AG04450 (cell line): ENCODE measurements around the gene TAF7. TPM values are rescaled to one million over a fixed set of nuclear protein-coding genes. Genes with fewer than 3 reads are reported as not detected.
A peak's percentile ranks its signal among the peaks of the same experiment; 100 is the strongest.

ENCODE experiments used
- CTCF ChIA-PET: fragments of 300-600, 350-600 bp; formaldehyde crosslinking; extraction: SDS; loops from one replicate; lab custom pipeline; 2022; ENCODE audit warnings: antibody characterized with exemption, inconsistent platforms; lab: Charles Lee
- POLR2A ChIA-PET: fragments of 350-600 bp; formaldehyde crosslinking; extraction: SDS; loops from one replicate; lab custom pipeline; 2021; ENCODE audit warnings: antibody characterized with exemption, inconsistent platforms; lab: Yijun Ruan, JAX
- DNase-seq: peaks from one replicate; pipeline ENCODE4 v3.0.0-alpha.2; 2011; ENCODE audit warnings: low read depth, low spot score
- H3K27ac ChIP-seq: one replicate; pipeline ENCODE4 v1.5.1; 2012; ENCODE audit warnings: low read depth, low read length, control low read depth
- H3K27me3 ChIP-seq: one replicate; pipeline ENCODE4 v1.6.0; 2012; ENCODE audit warnings: low read length; ENCODE audit not compliant: control insufficient read depth, insufficient read depth
- H3K4me3 ChIP-seq: 2 replicates; pipeline ENCODE4 v1.5.1; 2011; ENCODE audit warnings: mild to moderate bottlenecking, low read depth, low read length, control low read depth
- H3K9me3 ChIP-seq: 2 replicates; pipeline ENCODE4 v1.5.1; 2012; ENCODE audit warnings: low read length; ENCODE audit not compliant: control insufficient read depth, insufficient read depth
- polyA plus RNA-seq: library from polyadenylated mRNA; depleted of rRNA; stranded (reverse); fragments of >200 nt; gene quantifications from 2 replicates; pipeline ENCODE4 v1.2.3, GENCODE V29; 2011
- TF ChIP-seq, protein P1 (sequence below): IDR thresholded peaks from 2 replicates; pipeline ENCODE4 v1.5.1; 2011; ENCODE audit warnings: low read depth, low read length, control low read depth, inconsistent platforms

The TAF7 gene
- polyA plus RNA-seq, 1 experiment: 71.0 TPM

DNA sequence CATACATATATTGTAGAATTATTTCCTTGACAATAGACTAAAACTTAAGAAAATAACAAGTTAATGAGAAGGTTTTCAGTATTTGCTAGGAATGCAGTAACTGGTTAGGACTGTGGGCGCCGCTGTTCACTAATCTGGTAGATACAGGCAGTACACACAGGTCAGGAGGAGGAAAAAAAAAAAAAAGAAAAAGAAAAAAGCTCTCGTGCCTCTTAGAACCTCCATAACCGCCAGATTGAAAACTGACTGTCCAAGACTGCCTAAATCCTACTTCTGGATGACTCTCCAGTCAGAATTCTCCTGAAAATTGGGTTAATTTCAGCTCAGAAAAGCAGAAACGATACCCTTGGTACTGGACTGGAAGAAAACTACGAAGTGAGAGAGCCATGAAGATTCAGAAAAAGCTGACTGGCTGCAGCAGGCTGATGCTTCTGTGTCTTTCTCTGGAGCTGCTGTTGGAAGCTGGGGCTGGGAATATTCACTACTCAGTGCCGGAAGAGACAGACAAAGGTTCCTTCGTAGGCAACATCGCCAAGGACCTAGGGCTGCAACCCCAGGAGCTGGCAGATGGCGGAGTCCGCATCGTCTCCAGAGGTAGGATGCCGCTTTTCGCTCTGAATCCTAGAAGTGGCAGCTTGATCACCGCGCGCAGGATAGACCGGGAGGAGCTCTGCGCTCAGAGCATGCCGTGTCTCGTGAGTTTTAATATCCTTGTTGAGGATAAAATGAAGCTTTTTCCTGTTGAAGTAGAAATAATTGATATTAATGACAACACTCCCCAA, 9.9 kb upstream of the TAF7 start, which contains the start of gene PCDHGA1:
Gene PCDHGA1 (plus strand): TSS at position 216 of the 782 bp plus-strand sequence.
- ChIA-PET CTCF (interaction anchor here (0.6 to 8.5 kb wide), 22 partner anchors 9 to 237 kb away, joined by 3 to 133 read pairs (median 5); partner anchors contain the start of genes PCDHGA10, PCDHGA2, PCDHGA3 and PCDHGA5), POLR2A (interaction anchor here (1.6 kb wide), 1 partner anchor 10 kb away, joined by 12 read pairs; the partner anchor contains the start of gene TAF7)
- no peak for DNase-seq
- Histone ChIP-seq H3K27ac (no peak within 1 kb of the TSS), H3K9me3 (peaks cover 44% of the 10 kb centered on the region), H3K27me3 (peaks cover 7% of the 10 kb centered on the region), H3K4me3 (peak within 1 kb of the TSS; percentile 31)
- TF ChIP-seq, protein P1, sequence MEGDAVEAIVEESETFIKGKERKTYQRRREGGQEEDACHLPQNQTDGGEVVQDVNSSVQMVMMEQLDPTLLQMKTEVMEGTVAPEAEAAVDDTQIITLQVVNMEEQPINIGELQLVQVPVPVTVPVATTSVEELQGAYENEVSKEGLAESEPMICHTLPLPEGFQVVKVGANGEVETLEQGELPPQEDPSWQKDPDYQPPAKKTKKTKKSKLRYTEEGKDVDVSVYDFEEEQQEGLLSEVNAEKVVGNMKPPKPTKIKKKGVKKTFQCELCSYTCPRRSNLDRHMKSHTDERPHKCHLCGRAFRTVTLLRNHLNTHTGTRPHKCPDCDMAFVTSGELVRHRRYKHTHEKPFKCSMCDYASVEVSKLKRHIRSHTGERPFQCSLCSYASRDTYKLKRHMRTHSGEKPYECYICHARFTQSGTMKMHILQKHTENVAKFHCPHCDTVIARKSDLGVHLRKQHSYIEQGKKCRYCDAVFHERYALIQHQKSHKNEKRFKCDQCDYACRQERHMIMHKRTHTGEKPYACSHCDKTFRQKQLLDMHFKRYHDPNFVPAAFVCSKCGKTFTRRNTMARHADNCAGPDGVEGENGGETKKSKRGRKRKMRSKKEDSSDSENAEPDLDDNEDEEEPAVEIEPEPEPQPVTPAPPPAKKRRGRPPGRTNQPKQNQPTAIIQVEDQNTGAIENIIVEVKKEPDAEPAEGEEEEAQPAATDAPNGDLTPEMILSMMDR: peak; percentile 51

DNA sequence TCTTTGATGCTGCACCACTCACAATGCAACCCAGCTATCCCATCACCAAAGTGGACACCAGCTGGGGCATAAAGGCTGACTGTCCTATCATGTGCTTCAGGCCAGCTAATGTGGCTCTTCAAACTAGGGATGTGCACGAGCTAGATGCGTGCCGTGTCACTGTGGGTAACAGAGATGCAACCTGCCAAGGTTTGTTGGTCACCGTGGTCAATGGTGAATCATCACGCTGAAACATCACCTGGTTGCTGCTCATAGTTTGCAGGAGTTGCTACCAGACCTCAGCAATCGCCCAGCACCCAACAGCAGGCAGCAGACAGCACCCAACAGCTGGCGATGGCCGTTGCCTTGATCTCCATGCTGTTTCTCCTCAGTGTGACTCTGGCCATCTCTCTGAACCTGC, 7.6 kb upstream of the TAF7 start:
- Histone ChIP-seq H3K27me3 (peaks cover 7% of the 10 kb centered on the region), H3K9me3 (peaks cover 39% of the 10 kb centered on the region), H3K4me3 (no peak overlapping the region), H3K27ac (no peak overlapping the region)
- ChIA-PET CTCF (interaction anchor here (0.9 to 8.5 kb wide), 11 partner anchors 8 to 240 kb away, joined by 3 to 133 read pairs (median 8); partner anchors contain the start of genes PCDHB10, PCDHGA2, PCDHGA3 and TAF7), POLR2A (interaction anchor here (1.9 kb wide), 1 partner anchor 8 kb away, joined by 6 read pairs; the partner anchor contains the start of gene TAF7)
- no peak for DNase-seq
- TF ChIP-seq, protein P1: no peak

DNA sequence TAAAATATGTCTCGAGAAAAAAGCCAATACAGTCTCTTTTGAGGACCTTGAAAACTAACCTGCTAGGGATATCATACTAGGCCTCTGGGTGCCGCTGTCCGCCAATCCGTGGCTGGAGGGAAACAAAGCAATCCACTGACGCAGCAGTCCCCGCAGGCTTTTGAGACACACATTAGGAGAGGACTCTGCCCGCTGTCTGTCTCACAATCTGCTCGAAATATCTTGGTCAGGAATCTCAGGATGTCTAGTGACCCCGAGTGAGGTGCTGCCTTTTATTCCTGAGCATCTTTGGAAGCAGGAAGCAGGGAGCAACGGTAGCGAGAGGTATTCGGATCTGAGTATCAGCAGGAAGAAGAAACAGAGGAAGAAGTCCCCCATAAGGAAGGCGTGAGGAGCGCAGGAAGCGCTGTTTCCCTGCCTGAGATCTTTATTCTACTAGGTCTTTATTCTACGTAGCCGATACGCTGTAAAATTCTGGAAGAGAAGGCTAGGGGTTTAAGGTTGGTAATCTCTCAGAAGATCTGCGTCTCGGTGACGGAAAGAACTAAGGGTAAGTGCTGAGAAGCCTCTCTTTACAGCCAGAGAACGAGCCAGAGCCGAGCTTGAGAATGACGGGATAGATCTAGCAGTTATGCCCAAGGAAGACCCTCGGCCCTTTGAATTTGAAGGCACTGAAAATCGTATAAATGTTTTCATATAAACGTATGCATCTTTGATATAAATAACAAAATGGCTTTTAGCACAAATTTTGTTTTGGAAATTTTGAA, 5.7 kb upstream of the TAF7 start:
- ChIA-PET POLR2A (no interaction called here), CTCF (interaction anchor here (0.7 to 8.5 kb wide), 11 partner anchors 9 to 442 kb away, joined by 3 to 133 read pairs (median 6); partner anchors contain the start of genes PCDHB16, PCDHGA10, PCDHGA2 and PCDHGB3)

DNA sequence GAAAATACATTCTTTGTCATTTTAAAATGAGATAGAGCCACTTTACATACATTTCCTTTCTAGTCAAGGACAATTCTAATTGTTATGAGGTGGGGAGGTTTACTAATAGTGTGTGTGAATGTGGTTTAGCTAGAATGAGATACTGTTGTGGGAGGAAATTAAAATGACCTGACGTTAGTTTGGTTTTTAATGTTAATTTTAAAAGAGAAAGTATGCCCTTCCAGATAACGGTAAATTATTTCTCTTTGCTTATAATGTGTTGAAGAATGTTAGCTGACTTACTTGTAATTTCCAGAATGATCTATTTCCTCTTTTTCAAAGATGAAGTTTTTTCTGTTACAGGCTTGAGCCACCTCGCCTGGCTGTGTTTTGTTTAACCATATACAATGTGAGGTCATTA, 1.7 kb upstream of the TAF7 start:
- ChIA-PET POLR2A (no interaction called here), CTCF (interaction anchor here (0.6 to 5.9 kb wide), 5 partner anchors 8 to 245 kb away, joined by 3 to 74 read pairs (median 7); partner anchors contain the start of genes PCDHGA1 and PCDHGB3)
- TF ChIP-seq, protein P1: no peak
- DNase-seq: no peak
- H3K9me3 ChIP-seq: peaks cover 40% of the 10 kb centered on the region
- no peak overlapping the region for H3K27ac ChIP-seq
- no peaks in the 10 kb centered on the region for H3K27me3 ChIP-seq
- no peak overlapping the region for H3K4me3 ChIP-seq

More for the DNA sequence above, 5.7 kb upstream of the TAF7 start:
- peak; percentile 49 for DNase-seq
- Histone ChIP-seq H3K9me3 (peaks cover 26% of the 10 kb centered on the region), H3K27me3 (peaks cover 7% of the 10 kb centered on the region), H3K27ac (peak overlapping the region; percentile 71), H3K4me3 (peak overlapping the region; percentile 62)
- TF ChIP-seq, protein P1: peak; percentile 74
